ENCODE measurements around the gene KIF26A. TPM values are rescaled to one million over a fixed set of nuclear protein-coding genes. Genes with fewer than 3 reads are reported as not detected.

Gene KIF26A
- total RNA-seq, 1 experiment from 2014 or later, result 5.5 TPM

- Mint-ChIP-seq H3K4me3 (ENCODE audit: unreplicated experiment) (no peak overlapping the region), H3K27me3 (ENCODE audit: insufficient read depth, unreplicated experiment) (peaks cover 3% of the 10 kb centered on the region), H3K36me3 (ENCODE audit: insufficient read depth, unreplicated experiment) (no peaks in the 10 kb centered on the region), H3K4me1 (ENCODE audit: low read depth, unreplicated experiment) (no peaks in the 10 kb centered on the region), H3K27ac (ENCODE audit: unreplicated experiment) (no peak overlapping the region), H3K9me3 (ENCODE audit: unreplicated experiment) (no peaks in the 10 kb centered on the region)
- DNase-seq, result no peak
- intact Hi-C loops (cut with micrococcal nuclease; ENCODE audit: unreplicated experiment), result no loop called here
- Histone ChIP-seq H3K27me3 (replicated peaks; ENCODE audit: control insufficient read depth, insufficient read depth, low read length) (no peaks in the 10 kb centered on the region), H3K9me3 (no peaks in the 10 kb centered on the region), H3K4me3 (ENCODE audit: low read depth, low read length) (no peak overlapping the region), H3K4me1 (no peaks in the 10 kb centered on the region), H3K36me3 (ENCODE audit: control insufficient read depth, insufficient read depth, low read length) (no peaks in the 10 kb centered on the region)
- no TSS peak for BruUV-seq (replicated peaks)
- CTCF ChIA-PET, result interaction anchor here (0.6 kb wide), 1 partner anchor 12 kb away, joined by 3 read pairs; no protein-coding TSS in a partner anchor
- POLR2A ChIA-PET, result no interaction called here
- TF ChIP-seq, protein P1, sequence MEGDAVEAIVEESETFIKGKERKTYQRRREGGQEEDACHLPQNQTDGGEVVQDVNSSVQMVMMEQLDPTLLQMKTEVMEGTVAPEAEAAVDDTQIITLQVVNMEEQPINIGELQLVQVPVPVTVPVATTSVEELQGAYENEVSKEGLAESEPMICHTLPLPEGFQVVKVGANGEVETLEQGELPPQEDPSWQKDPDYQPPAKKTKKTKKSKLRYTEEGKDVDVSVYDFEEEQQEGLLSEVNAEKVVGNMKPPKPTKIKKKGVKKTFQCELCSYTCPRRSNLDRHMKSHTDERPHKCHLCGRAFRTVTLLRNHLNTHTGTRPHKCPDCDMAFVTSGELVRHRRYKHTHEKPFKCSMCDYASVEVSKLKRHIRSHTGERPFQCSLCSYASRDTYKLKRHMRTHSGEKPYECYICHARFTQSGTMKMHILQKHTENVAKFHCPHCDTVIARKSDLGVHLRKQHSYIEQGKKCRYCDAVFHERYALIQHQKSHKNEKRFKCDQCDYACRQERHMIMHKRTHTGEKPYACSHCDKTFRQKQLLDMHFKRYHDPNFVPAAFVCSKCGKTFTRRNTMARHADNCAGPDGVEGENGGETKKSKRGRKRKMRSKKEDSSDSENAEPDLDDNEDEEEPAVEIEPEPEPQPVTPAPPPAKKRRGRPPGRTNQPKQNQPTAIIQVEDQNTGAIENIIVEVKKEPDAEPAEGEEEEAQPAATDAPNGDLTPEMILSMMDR (IDR thresholded peaks at IDR 0.05; ENCODE audit: insufficient read depth in 1 of 2, low read depth in 1 of 2, low read length in 1 of 2, severe bottlenecking in 1 of 2, unreplicated experiment in 1 of 2), result no peak
Observed at GRCh38 chr14:104213301-104214034, 75.1 kb downstream of the KIF26A start.

GRCh38 chr14:104214431-104215218, 76.2 kb downstream of the KIF26A start:
- H3K36me3 ChIP-seq (ENCODE audit: control insufficient read depth, insufficient read depth, low read length), result no peaks in the 10 kb centered on the region
- H3K4me1 ChIP-seq, result no peaks in the 10 kb centered on the region
- Mint-ChIP-seq H3K27ac (ENCODE audit: unreplicated experiment) (no peak overlapping the region), H3K4me3 (ENCODE audit: unreplicated experiment) (no peak overlapping the region), H3K4me1 (ENCODE audit: low read depth, unreplicated experiment) (no peaks in the 10 kb centered on the region), H3K9me3 (ENCODE audit: unreplicated experiment) (no peaks in the 10 kb centered on the region), H3K36me3 (ENCODE audit: insufficient read depth, unreplicated experiment) (no peaks in the 10 kb centered on the region), H3K27me3 (ENCODE audit: insufficient read depth, unreplicated experiment) (peaks cover 3% of the 10 kb centered on the region)
- no peak overlapping the region for H3K4me3 ChIP-seq (ENCODE audit: low read depth, low read length)
- no peaks in the 10 kb centered on the region for H3K9me3 ChIP-seq
- CTCF ChIA-PET, result interaction anchor here (0.6 to 0.7 kb wide), 2 partner anchors 11 to 357 kb away, joined by 3 read pairs; no protein-coding TSS in a partner anchor
- no TSS peak for BruUV-seq (replicated peaks)
- intact Hi-C loops (cut with micrococcal nuclease; ENCODE audit: unreplicated experiment), result no loop called here
- no peaks in the 10 kb centered on the region for H3K27me3 ChIP-seq (replicated peaks; ENCODE audit: control insufficient read depth, insufficient read depth, low read length)
- TF ChIP-seq, protein P1 (IDR thresholded peaks at IDR 0.05; ENCODE audit: insufficient read depth in 1 of 2, low read depth in 1 of 2, low read length in 1 of 2, severe bottlenecking in 1 of 2, unreplicated experiment in 1 of 2), result no peak
- POLR2A ChIA-PET, result no interaction called here
- DNase-seq, result no peak

- Mint-ChIP-seq H3K4me3 (ENCODE audit: unreplicated experiment) (no peak overlapping the region), H3K27me3 (ENCODE audit: insufficient read depth, unreplicated experiment) (peaks cover 3% of the 10 kb centered on the region), H3K4me1 (ENCODE audit: low read depth, unreplicated experiment) (no peaks in the 10 kb centered on the region), H3K36me3 (ENCODE audit: insufficient read depth, unreplicated experiment) (no peaks in the 10 kb centered on the region), H3K27ac (ENCODE audit: unreplicated experiment) (no peak overlapping the region), H3K9me3 (ENCODE audit: unreplicated experiment) (no peaks in the 10 kb centered on the region)
- no peak overlapping the region for H3K4me3 ChIP-seq (ENCODE audit: low read depth, low read length)
- no peaks in the 10 kb centered on the region for H3K36me3 ChIP-seq (ENCODE audit: control insufficient read depth, insufficient read depth, low read length)
- TF ChIP-seq, protein P1 (IDR thresholded peaks at IDR 0.05; ENCODE audit: insufficient read depth in 1 of 2, low read depth in 1 of 2, low read length in 1 of 2, severe bottlenecking in 1 of 2, unreplicated experiment in 1 of 2), result no peak
- H3K27me3 ChIP-seq (replicated peaks; ENCODE audit: control insufficient read depth, insufficient read depth, low read length), result no peaks in the 10 kb centered on the region
- intact Hi-C loops (cut with micrococcal nuclease; ENCODE audit: unreplicated experiment), result no loop called here
- CTCF ChIA-PET, result no interaction called here
- no peaks in the 10 kb centered on the region for H3K4me1 ChIP-seq
- no TSS peak for BruUV-seq (replicated peaks)
- H3K9me3 ChIP-seq, result no peaks in the 10 kb centered on the region
- DNase-seq, result no peak
- POLR2A ChIA-PET, result no interaction called here
Observed at GRCh38 chr14:104215706-104216334, 77.4 kb downstream of the KIF26A start.
